SK-N-SH treated with all-trans-retinoic acid at 6 μM for 48 hours (cell line): Measurements from ENCODE around the gene S100A4.

Source experiments
- ATAC-seq: fragments of 200-7000 bp; cut with Tn5 transposase; 3 replicates; pipeline ENCODE4 v1.9.1; 2020; ENCODE audit warnings: mild to moderate bottlenecking, moderate library complexity
- ARNTL ChIP-seq: fragments of 450-650 bp; formaldehyde crosslinking; IDR thresholded peaks from 2 replicates; pipeline ENCODE4 v1.5.0; 2020; ENCODE audit warnings: low read depth, mild to moderate bottlenecking, moderate library complexity, borderline replicate concordance
- CSDC2 ChIP-seq: fragments of 250-450 bp; sonication (Bioruptor Pico); IDR thresholded peaks from 2 replicates; pipeline ENCODE4 v1.5.0; 2020; ENCODE audit warnings: mild to moderate bottlenecking, moderate library complexity
- ESRRG ChIP-seq: fragments of 250-450 bp; sonication (Bioruptor Pico); IDR thresholded peaks from 2 replicates; pipeline ENCODE4 v1.6.1; 2021; ENCODE audit warnings: mild to moderate bottlenecking
- GLIS3 ChIP-seq: fragments of 250-450 bp; sonication (Bioruptor Pico); IDR thresholded peaks from 2 replicates; pipeline ENCODE4 v1.5.0; 2020; ENCODE audit warnings: mild to moderate bottlenecking, moderate library complexity
- OSR1 ChIP-seq: fragments of 250-450 bp; sonication (Bioruptor Pico); IDR thresholded peaks from 2 replicates; pipeline ENCODE4 v1.8.0; 2022; ENCODE audit warnings: moderate library complexity, mild to moderate bottlenecking, inconsistent platforms
- PATZ1 ChIP-seq: fragments of 250-450 bp; sonication (Bioruptor Pico); IDR thresholded peaks from 2 replicates; pipeline ENCODE4 v1.8.0; 2020; ENCODE audit warnings: mild to moderate bottlenecking, moderate library complexity, borderline replicate concordance
- RARB ChIP-seq: fragments of 250-450 bp; sonication (Bioruptor Pico); IDR thresholded peaks from 2 replicates; pipeline ENCODE4 v1.8.0; 2021; ENCODE audit warnings: mild to moderate bottlenecking, moderate library complexity
- SNAI2 ChIP-seq: fragments of 250-450 bp; sonication (Bioruptor Pico); IDR thresholded peaks from 2 replicates; pipeline ENCODE4 v1.5.0; 2020; ENCODE audit warnings: mild to moderate bottlenecking, moderate library complexity
- TOX ChIP-seq: fragments of 250-450 bp; sonication (Bioruptor Pico); IDR thresholded peaks from 2 replicates; pipeline ENCODE4 v1.8.0; 2021; ENCODE audit warnings: mild to moderate bottlenecking, moderate library complexity, borderline replicate concordance
- TSHZ2 ChIP-seq: fragments of 250-450 bp; sonication (Bioruptor Pico); IDR thresholded peaks from 2 replicates; pipeline ENCODE4 v1.5.0; 2020; ENCODE audit warnings: mild to moderate bottlenecking, moderate library complexity
- ZC3H10 ChIP-seq: fragments of 250-450 bp; sonication (Bioruptor Pico); IDR thresholded peaks from 2 replicates; pipeline ENCODE4 v1.5.1; 2021; ENCODE audit warnings: mild to moderate bottlenecking, moderate library complexity
- ZFP3 ChIP-seq: fragments of 250-450 bp; sonication (Bioruptor Pico); IDR thresholded peaks from 2 replicates; pipeline ENCODE4 v1.5.0; 2020; ENCODE audit warnings: mild to moderate bottlenecking, moderate library complexity
- ZFP30 ChIP-seq: fragments of 450-650 bp; formaldehyde crosslinking; IDR thresholded peaks from 2 replicates; pipeline ENCODE4 v1.5.0; 2022; ENCODE audit warnings: mild to moderate bottlenecking, moderate library complexity
- ZNF565 ChIP-seq: fragments of 450-650 bp; formaldehyde crosslinking; conservative IDR thresholded peaks from 2 replicates; pipeline ENCODE4 v1.5.0; 2020; ENCODE audit warnings: low read depth, mild to moderate bottlenecking, moderate library complexity
- ZNF70 ChIP-seq: fragments of 450-650 bp; formaldehyde crosslinking; IDR thresholded peaks from 2 replicates; pipeline ENCODE4 v1.5.0; 2020; ENCODE audit warnings: mild to moderate bottlenecking, moderate library complexity
- ZNF8 ChIP-seq: fragments of 450-650 bp; formaldehyde crosslinking; IDR thresholded peaks from 2 replicates; pipeline ENCODE4 v1.5.0; 2020; ENCODE audit warnings: mild to moderate bottlenecking, moderate library complexity
- TF ChIP-seq, protein P1 (sequence below): fragments of 250-450 bp; sonication (Bioruptor Pico); IDR thresholded peaks from 2 replicates; pipeline ENCODE4 v1.5.1; 2020; ENCODE audit warnings: low read depth, mild to moderate bottlenecking, moderate library complexity
- TF ChIP-seq, protein P2 (sequence below): fragments of 250-450 bp; sonication (Bioruptor Pico); IDR thresholded peaks from 2 replicates; pipeline ENCODE4 v1.5.1; 2021; ENCODE audit warnings: mild to moderate bottlenecking, moderate library complexity

S100A4 gene

DNA sequence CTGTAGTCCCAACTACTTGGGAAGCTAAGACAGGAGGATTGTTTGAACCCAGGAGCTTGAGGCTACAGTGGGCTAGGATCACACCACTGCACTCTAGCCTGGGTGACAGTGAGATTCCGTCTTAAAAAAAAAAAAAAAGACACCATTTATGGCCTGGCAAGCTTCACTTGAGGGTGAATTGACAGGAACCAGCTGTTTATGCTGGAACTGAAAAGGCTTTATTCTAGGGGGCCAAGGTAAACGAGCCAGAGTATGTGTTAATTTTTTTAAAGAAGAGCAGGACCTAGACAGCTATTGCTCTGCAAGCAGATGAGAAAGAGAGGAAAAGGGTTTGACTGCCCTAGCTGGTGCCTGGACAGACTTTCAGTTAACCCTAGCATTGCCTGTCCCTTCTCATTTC, 46.9 kb downstream of the S100A4 start (continued):
- no peak for TF ChIP-seq TSHZ2 (CRISPR knock-in tag)
- no peak for TF ChIP-seq ESRRG (CRISPR knock-in tag)
- no peak for TF ChIP-seq ZNF565 (CRISPR knock-in tag)
- no peak for TF ChIP-seq ZFP3
- TF ChIP-seq RARB, result no peak
- no peak for TF ChIP-seq ZNF70 (CRISPR knock-in tag)
- no peak for TF ChIP-seq ZC3H10 (CRISPR knock-in tag)
- TF ChIP-seq, all 23 proteins: peak for 0

DNA sequence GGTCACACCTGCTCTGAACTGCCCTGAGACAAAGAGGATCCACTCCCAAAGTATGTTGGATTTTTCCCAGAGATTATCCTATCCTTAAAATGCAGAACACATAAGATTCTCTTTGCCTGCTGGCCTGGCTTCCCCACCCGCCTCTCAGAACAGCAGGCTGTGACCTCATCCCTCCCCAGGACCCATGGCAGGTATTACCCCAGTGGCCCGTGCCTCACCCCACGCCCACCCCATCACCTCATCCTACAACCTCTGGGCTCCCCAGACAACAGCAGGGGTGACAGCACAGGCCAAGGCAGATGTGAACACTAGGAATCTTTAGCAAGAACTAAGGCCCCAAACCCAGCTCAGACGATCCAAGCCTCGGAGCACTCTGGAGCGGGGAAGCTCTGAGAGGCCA, 50.1 kb downstream of the S100A4 start:
- TF ChIP-seq RARB (no peak), ARNTL (CRISPR knock-in tag) (no peak), ZFP3 (no peak), ZC3H10 (CRISPR knock-in tag) (no peak), ZFP30 (no peak), ZNF70 (CRISPR knock-in tag) (no peak), ZNF8 (CRISPR knock-in tag) (no peak), OSR1 (CRISPR knock-in tag) (no peak), TOX (CRISPR knock-in tag) (no peak), SNAI2 (CRISPR knock-in tag) (no peak), ESRRG (CRISPR knock-in tag) (no peak), ZNF565 (CRISPR knock-in tag) (no peak), GLIS3 (CRISPR knock-in tag) (no peak), PATZ1 (CRISPR knock-in tag) (no peak), CSDC2 (CRISPR knock-in tag) (no peak)
- TF ChIP-seq, protein P1, sequence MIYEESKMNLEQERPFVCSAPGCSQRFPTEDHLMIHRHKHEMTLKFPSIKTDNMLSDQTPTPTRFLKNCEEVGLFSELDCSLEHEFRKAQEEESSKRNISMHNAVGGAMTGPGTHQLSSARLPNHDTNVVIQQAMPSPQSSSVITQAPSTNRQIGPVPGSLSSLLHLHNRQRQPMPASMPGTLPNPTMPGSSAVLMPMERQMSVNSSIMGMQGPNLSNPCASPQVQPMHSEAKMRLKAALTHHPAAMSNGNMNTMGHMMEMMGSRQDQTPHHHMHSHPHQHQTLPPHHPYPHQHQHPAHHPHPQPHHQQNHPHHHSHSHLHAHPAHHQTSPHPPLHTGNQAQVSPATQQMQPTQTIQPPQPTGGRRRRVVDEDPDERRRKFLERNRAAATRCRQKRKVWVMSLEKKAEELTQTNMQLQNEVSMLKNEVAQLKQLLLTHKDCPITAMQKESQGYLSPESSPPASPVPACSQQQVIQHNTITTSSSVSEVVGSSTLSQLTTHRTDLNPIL (CRISPR knock-in tag), result no peak
- TF ChIP-seq, protein P2, sequence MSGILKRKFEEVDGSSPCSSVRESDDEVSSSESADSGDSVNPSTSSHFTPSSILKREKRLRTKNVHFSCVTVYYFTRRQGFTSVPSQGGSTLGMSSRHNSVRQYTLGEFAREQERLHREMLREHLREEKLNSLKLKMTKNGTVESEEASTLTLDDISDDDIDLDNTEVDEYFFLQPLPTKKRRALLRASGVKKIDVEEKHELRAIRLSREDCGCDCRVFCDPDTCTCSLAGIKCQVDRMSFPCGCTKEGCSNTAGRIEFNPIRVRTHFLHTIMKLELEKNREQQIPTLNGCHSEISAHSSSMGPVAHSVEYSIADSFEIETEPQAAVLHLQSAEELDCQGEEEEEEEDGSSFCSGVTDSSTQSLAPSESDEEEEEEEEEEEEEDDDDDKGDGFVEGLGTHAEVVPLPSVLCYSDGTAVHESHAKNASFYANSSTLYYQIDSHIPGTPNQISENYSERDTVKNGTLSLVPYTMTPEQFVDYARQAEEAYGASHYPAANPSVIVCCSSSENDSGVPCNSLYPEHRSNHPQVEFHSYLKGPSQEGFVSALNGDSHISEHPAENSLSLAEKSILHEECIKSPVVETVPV (CRISPR knock-in tag), result no peak
- TF ChIP-seq, all 23 proteins: peak for 0
- ATAC-seq, result no peak

- peak; percentile 78 for ATAC-seq
These were observed 50.5 kb downstream of the S100A4 start for GRCh38 chr1:153494976-153495535.

More at GRCh38 chr1:153494976-153495535, 50.5 kb downstream of the S100A4 start:
- TF ChIP-seq TSHZ2 (CRISPR knock-in tag), result no peak
- TF ChIP-seq ZNF70 (CRISPR knock-in tag), result peak; percentile 69; the same call in 1 of the 2 replicates
